PC-3 (cell line): Measurements from ENCODE around the gene HIPK2. TPM values are rescaled to one million over a fixed set of nuclear protein-coding genes. Genes with fewer than 3 reads are reported as not detected.

ENCODE experiments used
- ATAC-seq: fragments of 200-7000 bp; cut with Tn5 transposase; 2 replicates; pipeline ENCODE4 v1.9.1; 2020; ENCODE audit warnings: mild to moderate bottlenecking, moderate library complexity
- BruUV-seq: library from RNA; stranded (reverse); fragments of 400-500 nt; replicated peaks from 2 replicates; lab custom pipeline; 2021; lab: Mats Ljungman, UMichigan
- CTCF ChIA-PET: fragments of 300-600 bp; sonication (Branson Sonifier 250); formaldehyde crosslinking; loops from one replicate; lab custom pipeline; 2022; ENCODE audit warnings: antibody characterized with exemption; lab: Charles Lee
- POLR2A ChIA-PET: fragments of 300-600 bp; sonication (Branson Sonifier 250); formaldehyde crosslinking; loops from one replicate; lab custom pipeline; 2022; ENCODE audit warnings: antibody characterized with exemption; ENCODE audit not compliant: unreplicated experiment; lab: Charles Lee
- DNase-seq: peaks from one replicate; pipeline ENCODE4 v3.0.0-alpha.2; 2015
- H2AFZ ChIP-seq: fragments of 300-600 bp; sonication (generic); 2 replicates; pipeline ENCODE4 v1.6.0; 2016; ENCODE audit warnings: antibody characterized with exemption, low read length
- H3F3A ChIP-seq: fragments of 300-600 bp; sonication (generic); one replicate; pipeline ENCODE4 v1.6.0; 2017; ENCODE audit warnings: antibody characterized with exemption, low read length, control low read depth, mild to moderate bottlenecking; ENCODE audit not compliant: unreplicated experiment
- H3K27ac ChIP-seq: fragments of 300-600 bp; sonication (generic); 2 replicates; pipeline ENCODE4 v1.5.1; 2016; ENCODE audit warnings: mild to moderate bottlenecking, low read length
- H3K27me3 ChIP-seq: fragments of 300-600 bp; sonication (generic); 2 replicates; pipeline ENCODE4 v1.6.1; 2016; ENCODE audit warnings: low read length, mixed read lengths
- H3K36me3 ChIP-seq: fragments of 300-600 bp; sonication (generic); 2 replicates; pipeline ENCODE4 v1.6.1; 2016; ENCODE audit warnings: low read depth, mixed run types, low read length, mixed read lengths
- H3K4me1 ChIP-seq: fragments of 300-600 bp; sonication (generic); 2 replicates; pipeline ENCODE4 v1.5.1; 2016; ENCODE audit warnings: low read length; ENCODE audit not compliant: insufficient read depth
- H3K4me2 ChIP-seq: fragments of 300-600 bp; sonication (generic); 2 replicates; pipeline ENCODE4 v1.6.0; 2016; ENCODE audit warnings: low read length
- H3K4me3 ChIP-seq: fragments of 300-600 bp; sonication (generic); 2 replicates; pipeline ENCODE4 v1.5.1; 2016; ENCODE audit warnings: mild to moderate bottlenecking, low read length, mixed read lengths
- H3K79me2 ChIP-seq: fragments of 300-600 bp; sonication (generic); 2 replicates; pipeline ENCODE4 v1.6.1; 2017; ENCODE audit warnings: low read length, mixed read lengths
- H3K9ac ChIP-seq: fragments of 300-600 bp; sonication (generic); 2 replicates; pipeline ENCODE4 v1.6.0; 2016; ENCODE audit warnings: mild to moderate bottlenecking, low read length
- H3K9me2 ChIP-seq: fragments of 300-600 bp; sonication (generic); replicated peaks from 2 replicates; pipeline ENCODE4 v1.6.1; 2016; ENCODE audit warnings: mixed run types, low read length, mixed read lengths
- H3K9me3 ChIP-seq: fragments of 300-600 bp; sonication (generic); 2 replicates; pipeline ENCODE4 v1.6.1; 2016; ENCODE audit warnings: low read length, mixed read lengths
- H4K20me1 ChIP-seq: fragments of 300-600 bp; sonication (generic); 2 replicates; pipeline ENCODE4 v1.6.1; 2016; ENCODE audit warnings: low read length, mixed read lengths
- CTCF ChIP-seq: fragments of 300-600 bp; sonication (generic); conservative IDR thresholded peaks from 2 replicates; pipeline ENCODE4 v1.5.1; 2017; ENCODE audit warnings: antibody characterized with exemption, low read depth, mild to moderate bottlenecking, low read length
- EZH2 ChIP-seq: fragments of 300-600 bp; sonication (generic); IDR thresholded peaks from one replicate; pipeline ENCODE4 v1.6.1; 2017; ENCODE audit warnings: antibody characterized with exemption, mild to moderate bottlenecking, low read length; ENCODE audit not compliant: unreplicated experiment
- EZH2phosphoT487 ChIP-seq: fragments of 300-600 bp; sonication (generic); IDR thresholded peaks from 2 replicates; pipeline ENCODE4 v1.6.1; 2018; ENCODE audit warnings: mild to moderate bottlenecking, antibody characterized with exemption, low read length, borderline replicate concordance
- intact Hi-C: fragments of 100-400 bp; cut with micrococcal nuclease; formaldehyde crosslinking; loops from 2 replicates; pipeline ENCODE4 v1.9.0; 2023
- total RNA-seq: library from RNA; depleted of rRNA; stranded (reverse); fragments of >200 nt; gene quantifications from 2 replicates; pipeline ENCODE4 v1.2.3, GENCODE V29; 2014

The HIPK2 gene
- total RNA-seq, 1 experiment from 2014 or later, result 38.1 TPM

GRCh38 chr7:139570626-139571025 lies 207.2 kb downstream of the HIPK2 start:
- DNase-seq (no peak), ATAC-seq (no peak)
- H3K27me3 ChIP-seq, result no peaks in the 10 kb centered on the region
- H2AFZ ChIP-seq, result no peak overlapping the region
- peaks cover 13% of the 10 kb centered on the region; the same call in 1 of the 2 replicates for H3K36me3 ChIP-seq
- H3K4me3 ChIP-seq, result no peak overlapping the region
- no peaks in the 10 kb centered on the region for H3K9me3 ChIP-seq
- BruUV-seq, result TSS peak; percentile 4
- H3F3A ChIP-seq, result no peaks in the 10 kb centered on the region
- H3K4me2 ChIP-seq, result no peak overlapping the region
- H3K79me2 ChIP-seq, result no peaks in the 10 kb centered on the region
- H4K20me1 ChIP-seq, result 0 out of 2 replicates have a peak, but pooled peaks cover 4% of the 10 kb centered on the region
- no peaks in the 10 kb centered on the region for H3K9me2 ChIP-seq
- no peak overlapping the region for H3K27ac ChIP-seq
- ChIA-PET POLR2A (no interaction called here), CTCF (no interaction called here)
- H3K9ac ChIP-seq, result no peak overlapping the region
- TF ChIP-seq EZH2, result no peak
- no peak for TF ChIP-seq EZH2phosphoT487
- TF ChIP-seq CTCF, result no peak
- intact Hi-C loops, result no loop called here
- no peaks in the 10 kb centered on the region for H3K4me1 ChIP-seq

GRCh38 chr7:139570119-139570518 lies 207.7 kb downstream of the HIPK2 start:
- Histone ChIP-seq H3K4me3 (no peak overlapping the region), H3K9me3 (no peaks in the 10 kb centered on the region), H3F3A (no peaks in the 10 kb centered on the region), H3K36me3 (peaks cover 11% of the 10 kb centered on the region; the same call in 1 of the 2 replicates), H2AFZ (no peak overlapping the region), H4K20me1 (0 out of 2 replicates have a peak, but pooled peaks cover 4% of the 10 kb centered on the region), H3K4me1 (no peaks in the 10 kb centered on the region), H3K79me2 (no peaks in the 10 kb centered on the region), H3K9me2 (no peaks in the 10 kb centered on the region), H3K9ac (no peak overlapping the region), H3K27ac (no peak overlapping the region), H3K4me2 (no peak overlapping the region), H3K27me3 (no peaks in the 10 kb centered on the region)
- ChIA-PET CTCF (no interaction called here), POLR2A (no interaction called here)
- no peak for TF ChIP-seq EZH2phosphoT487
- no peak for TF ChIP-seq CTCF
- TF ChIP-seq EZH2, result no peak
- BruUV-seq, result no TSS peak
- intact Hi-C loops, result no loop called here
- no peak for DNase-seq
- ATAC-seq, result no peak

GRCh38 chr7:139568813-139569490 lies 208.8 kb downstream of the HIPK2 start:
- TF ChIP-seq EZH2, result no peak
- no peak for TF ChIP-seq EZH2phosphoT487
- no peak for TF ChIP-seq CTCF
- Histone ChIP-seq H3K9me3 (no peaks in the 10 kb centered on the region), H3K4me3 (no peak overlapping the region), H3K4me2 (no peak overlapping the region), H3K4me1 (no peaks in the 10 kb centered on the region), H3K79me2 (no peaks in the 10 kb centered on the region), H3K27ac (no peak overlapping the region), H3F3A (no peaks in the 10 kb centered on the region), H3K9me2 (no peaks in the 10 kb centered on the region), H3K9ac (no peak overlapping the region), H3K36me3 (peaks cover 11% of the 10 kb centered on the region; the same call in 1 of the 2 replicates), H4K20me1 (0 out of 2 replicates have a peak, but pooled peaks cover 4% of the 10 kb centered on the region), H2AFZ (no peak overlapping the region), H3K27me3 (no peaks in the 10 kb centered on the region)
- BruUV-seq, result no TSS peak
- DNase-seq (no peak), ATAC-seq (no peak)
- POLR2A ChIA-PET, result no interaction called here
- intact Hi-C loops, result no loop called here
- CTCF ChIA-PET, result no interaction called here
